GM12892 (cell line): ENCODE data around the gene IMMP2L.

Experiments
- POLR2A ChIP-seq: IDR thresholded peaks from 2 replicates; pipeline ENCODE4 v1.6.1; 2011; ENCODE audit warnings: low read depth, low read length, control low read depth
- POLR2AphosphoS5 ChIP-seq: IDR thresholded peaks from 2 replicates; pipeline ENCODE4 v1.6.1; 2011; ENCODE audit warnings: low read depth, low read length, control low read depth
- TAF1 ChIP-seq: IDR thresholded peaks from 2 replicates; pipeline ENCODE4 v1.6.1; 2011; ENCODE audit warnings: low read depth, mild to moderate bottlenecking, control low read depth, low read length, borderline replicate concordance

DNA sequence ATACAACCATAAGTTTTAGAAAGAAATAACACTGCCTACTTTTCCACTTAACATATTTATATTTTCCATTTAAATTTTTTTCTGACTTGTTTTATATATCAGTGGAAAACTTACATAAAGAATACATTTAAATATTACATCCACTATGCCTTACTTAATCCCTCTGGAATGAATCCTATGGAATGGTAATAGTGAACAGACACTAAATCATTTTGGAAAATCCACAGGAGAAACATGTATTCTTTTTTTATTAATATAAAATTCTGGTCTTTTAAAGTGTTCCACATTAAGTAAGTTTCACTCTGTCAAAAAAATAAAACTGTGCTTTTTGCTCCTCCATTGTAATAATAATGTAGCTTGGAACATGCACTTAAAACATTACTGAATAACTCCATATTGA is 708.1 kb downstream of the IMMP2L start:
- TF ChIP-seq TAF1 (no peak), POLR2A (no peak), POLR2AphosphoS5 (no peak)
